Fibroblast of mammary gland (primary cell): ENCODE results near the gene PRSS35.

Experiments used
- DNase-seq: peaks from one replicate; pipeline ENCODE4 v3.0.0-alpha.2; 2010; ENCODE audit warnings: low read depth
- H3K4me3 ChIP-seq: 2 replicates; pipeline ENCODE4 v1.5.1; 2011; ENCODE audit warnings: low read depth, mild to moderate bottlenecking, low read length, moderate library complexity; ENCODE audit not compliant: control insufficient read depth
- CTCF ChIP-seq: conservative IDR thresholded peaks from 2 replicates; pipeline ENCODE4 v1.5.1; 2011; ENCODE audit warnings: low read depth, low read length, inconsistent platforms; ENCODE audit not compliant: control insufficient read depth, insufficient read depth

The PRSS35 gene

DNA sequence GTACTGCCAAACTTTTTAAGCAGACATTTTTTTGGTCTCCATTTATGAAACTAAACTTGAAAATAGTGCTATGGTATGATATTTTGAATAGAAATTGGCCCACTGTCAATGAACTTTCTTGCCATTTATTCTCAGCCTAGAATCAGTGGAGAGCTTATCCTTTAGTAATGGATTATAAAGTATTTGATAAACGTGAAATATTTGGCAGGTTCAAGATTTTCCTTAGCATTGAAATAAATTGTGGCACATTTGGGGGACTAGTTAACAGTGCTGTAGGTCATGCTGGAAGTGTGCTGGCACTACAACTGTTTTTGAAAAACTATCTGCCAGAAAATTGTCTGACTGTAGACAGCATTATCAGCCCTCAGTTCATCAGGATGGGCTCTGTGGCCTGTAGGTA, 2.1 kb downstream of the PRSS35 start:
- TF ChIP-seq CTCF: no peak
- no peak for DNase-seq
- no peak overlapping the region for H3K4me3 ChIP-seq

GRCh38 chr6:83514866-83515466, 2.6 kb downstream of the PRSS35 start:
- DNase-seq: peak; percentile 76
- TF ChIP-seq CTCF: peak; percentile 94

DNA sequence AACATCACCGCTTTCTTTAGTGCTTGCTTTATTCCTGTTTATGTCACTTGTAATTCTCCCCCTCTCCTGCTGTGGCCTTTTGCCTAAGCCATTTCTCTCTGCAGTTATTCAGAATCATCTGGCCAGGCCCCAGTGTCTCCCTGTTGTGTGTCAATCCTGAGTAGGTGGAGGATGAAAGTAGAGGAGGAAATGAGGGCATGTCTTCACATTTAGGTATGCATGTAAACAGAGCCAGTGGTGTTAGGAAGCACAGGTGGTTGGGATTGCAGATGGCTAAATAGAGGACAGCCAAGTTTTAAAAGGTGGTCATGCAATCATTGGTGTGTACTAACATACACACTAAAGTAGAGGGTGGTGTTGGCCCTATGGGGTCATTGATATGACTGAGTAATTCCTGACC, 5.2 kb downstream of the PRSS35 start:
- H3K4me3 ChIP-seq: no peak overlapping the region
- no peak for DNase-seq
- TF ChIP-seq CTCF: no peak

More at GRCh38 chr6:83514866-83515466, 2.6 kb downstream of the PRSS35 start:
- no peak overlapping the region for H3K4me3 ChIP-seq

DNA sequence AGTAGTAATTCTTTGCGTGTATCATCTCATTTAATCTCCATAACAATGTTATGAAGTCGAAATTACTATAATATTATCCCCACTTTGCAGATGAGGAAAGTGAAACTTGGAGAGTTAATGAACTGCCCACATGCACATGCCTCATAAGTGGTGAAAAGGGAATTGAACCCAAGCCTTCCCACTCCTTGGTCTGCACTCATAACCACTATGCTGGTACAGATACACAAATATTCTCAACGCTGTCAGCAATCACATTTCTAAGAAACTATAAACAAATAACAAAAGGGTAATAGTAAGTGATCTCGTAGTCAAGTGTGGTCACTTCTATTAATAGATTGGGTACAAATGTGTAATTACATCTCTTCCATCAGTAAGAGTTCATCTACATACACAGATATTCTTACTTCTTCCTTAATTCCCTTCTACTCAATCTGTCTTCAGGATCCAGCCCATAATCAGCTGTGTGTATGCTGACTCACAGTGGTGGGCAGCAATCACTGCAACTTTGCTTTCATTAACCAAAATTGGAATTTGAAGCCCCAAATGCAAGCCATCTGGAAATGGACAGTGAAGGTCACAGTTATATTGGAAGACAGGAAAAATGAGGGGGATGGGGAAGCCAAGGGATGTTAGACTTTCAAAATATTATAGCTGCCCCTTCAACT, 6.6 kb downstream of the PRSS35 start:
- peak; percentile 52 for TF ChIP-seq CTCF
- peak; percentile 61 for DNase-seq
- H3K4me3 ChIP-seq: no peak overlapping the region

DNA sequence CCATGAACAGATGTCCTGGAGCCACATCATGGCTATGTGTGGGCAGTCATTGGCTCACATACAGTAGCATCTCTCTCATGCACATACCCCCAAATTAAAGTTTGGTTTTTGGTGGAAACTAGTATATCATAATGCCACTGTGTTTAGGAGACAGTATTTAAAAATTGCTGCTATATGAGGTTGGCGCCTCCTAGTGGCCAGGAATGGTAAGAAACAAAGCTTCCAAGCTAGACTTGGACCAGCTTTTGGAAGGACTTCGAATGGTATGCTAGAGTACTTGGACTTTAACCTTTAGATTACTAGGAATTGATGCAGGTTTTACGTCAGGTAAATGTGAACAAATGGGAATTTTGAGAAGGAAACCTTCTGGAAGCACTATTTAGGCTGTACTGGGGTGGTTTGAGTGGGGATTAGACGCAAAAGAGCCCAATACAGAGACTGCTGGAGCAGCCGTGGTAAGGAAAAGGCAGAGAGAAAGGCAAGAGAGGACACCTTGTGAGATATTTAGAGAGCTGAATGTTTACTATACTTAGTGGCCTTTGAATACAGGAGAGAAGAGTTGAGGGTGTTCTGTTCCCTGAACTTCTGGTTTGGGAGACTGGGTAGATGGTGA, 23.8 kb downstream of the PRSS35 start:
- TF ChIP-seq CTCF: peak; percentile 90
- H3K4me3 ChIP-seq: no peak overlapping the region
- peak; percentile 62 for DNase-seq

- no peak for TF ChIP-seq CTCF
- H3K4me3 ChIP-seq: no peak overlapping the region
- DNase-seq: no peak
Observed at GRCh38 chr6:83536647-83537589, 24.6 kb downstream of the PRSS35 start.
